GM19238 (cell line): ENCODE data around the gene AGA.

ENCODE experiments used
- DNase-seq: peaks from one replicate; pipeline ENCODE4 v3.0.0; 2011; ENCODE audit warnings: low spot score; ENCODE audit not compliant: insufficient read length

Gene AGA

GRCh38 chr4:177391287-177391686 lies 51.0 kb downstream of the AGA start:
- DNase-seq, result no peak

GRCh38 chr4:177386278-177386815 lies 55.9 kb downstream of the AGA start:
- no peak for DNase-seq

GRCh38 chr4:177385576-177386277 lies 56.5 kb downstream of the AGA start:
- DNase-seq, result no peak

DNA sequence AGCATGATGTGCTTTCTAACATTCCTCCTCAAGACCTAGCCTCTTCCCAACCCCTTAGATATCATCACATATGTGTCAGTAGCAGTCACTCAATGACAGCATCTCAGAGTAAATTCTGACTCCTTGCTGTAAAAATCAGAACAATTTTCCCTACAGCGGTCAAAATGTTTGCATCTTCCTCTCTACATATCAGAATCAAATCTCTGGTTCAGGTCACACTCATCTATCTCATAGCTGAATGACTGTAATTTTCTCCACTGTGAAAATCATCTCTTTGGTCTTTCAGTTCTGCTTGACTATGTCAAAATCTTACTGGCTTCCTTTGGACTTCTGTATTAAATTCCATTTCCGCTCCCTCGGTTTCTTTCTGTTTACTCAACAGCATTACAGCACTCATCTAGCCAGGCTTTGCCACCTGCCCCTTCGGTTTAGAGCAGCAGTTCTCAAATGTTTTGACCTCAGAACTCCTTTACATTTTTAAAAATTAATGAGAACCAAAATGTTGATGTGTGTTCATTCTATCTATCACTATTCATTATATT lies 57.3 kb downstream of the AGA start:
- no peak for DNase-seq

GRCh38 chr4:177381762-177382310 lies 60.4 kb downstream of the AGA start:
- DNase-seq, result no peak
